NB4 (cell line): ENCODE results near the gene MEGF9.
A peak's percentile ranks its signal among the peaks of the same experiment; 100 is the strongest.

Experiments used
- MYC ChIP-seq: IDR thresholded peaks from 2 replicates; pipeline ENCODE4 v1.6.1; 2011; ENCODE audit warnings: low read depth, low read length
- POLR2A ChIP-seq: IDR thresholded peaks from 2 replicates; pipeline ENCODE4 v1.6.1; 2011; ENCODE audit warnings: mild to moderate bottlenecking; ENCODE audit not compliant: insufficient read length; ENCODE audit errors: extremely low read depth
- TF ChIP-seq, protein P1 (sequence below): IDR thresholded peaks from one replicate; pipeline ENCODE4 v1.5.1; 2012; ENCODE audit warnings: low read depth, low read length
- TF ChIP-seq, protein P2 (sequence below): IDR thresholded peaks from 2 replicates; pipeline ENCODE4 v1.6.1; 2011; ENCODE audit warnings: low read depth, low read length

DNA sequence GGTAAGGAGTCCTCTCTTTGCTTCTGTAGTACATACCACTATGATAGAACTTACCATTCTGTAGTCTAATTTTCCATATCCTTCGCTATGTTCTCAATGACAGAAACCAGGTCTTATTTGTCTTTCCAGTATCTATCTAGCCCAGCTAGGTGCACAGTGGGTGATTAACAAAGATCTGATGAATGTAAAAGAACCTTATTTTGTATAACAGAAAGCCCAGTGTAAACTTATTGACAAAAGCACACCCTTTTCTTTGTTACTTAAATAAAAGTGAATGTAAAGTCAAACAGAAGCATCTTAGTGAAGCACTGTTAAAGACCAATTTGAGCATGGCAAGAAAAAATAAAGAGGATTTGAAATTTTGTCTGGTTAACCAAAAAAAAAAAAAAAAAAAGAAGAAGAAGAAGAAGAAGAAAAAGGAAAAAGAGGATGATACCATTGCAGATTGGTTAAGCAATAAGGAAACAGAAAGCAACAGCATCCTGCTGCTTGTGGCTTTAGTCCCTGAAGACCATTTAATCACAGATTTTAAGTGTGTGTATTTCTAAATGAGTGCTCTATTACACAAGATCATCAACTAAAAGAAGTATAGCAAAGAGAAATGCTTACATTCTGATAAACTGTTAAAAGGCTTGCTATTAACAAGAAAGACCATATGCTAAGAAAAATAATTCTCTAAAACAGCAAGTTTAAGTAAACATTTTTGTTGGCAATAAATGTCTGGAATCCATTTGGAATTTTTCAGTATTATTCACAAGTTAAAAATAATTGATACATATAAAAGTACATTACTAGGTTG lies 21.2 kb downstream of the MEGF9 start:
- TF ChIP-seq, protein P1, sequence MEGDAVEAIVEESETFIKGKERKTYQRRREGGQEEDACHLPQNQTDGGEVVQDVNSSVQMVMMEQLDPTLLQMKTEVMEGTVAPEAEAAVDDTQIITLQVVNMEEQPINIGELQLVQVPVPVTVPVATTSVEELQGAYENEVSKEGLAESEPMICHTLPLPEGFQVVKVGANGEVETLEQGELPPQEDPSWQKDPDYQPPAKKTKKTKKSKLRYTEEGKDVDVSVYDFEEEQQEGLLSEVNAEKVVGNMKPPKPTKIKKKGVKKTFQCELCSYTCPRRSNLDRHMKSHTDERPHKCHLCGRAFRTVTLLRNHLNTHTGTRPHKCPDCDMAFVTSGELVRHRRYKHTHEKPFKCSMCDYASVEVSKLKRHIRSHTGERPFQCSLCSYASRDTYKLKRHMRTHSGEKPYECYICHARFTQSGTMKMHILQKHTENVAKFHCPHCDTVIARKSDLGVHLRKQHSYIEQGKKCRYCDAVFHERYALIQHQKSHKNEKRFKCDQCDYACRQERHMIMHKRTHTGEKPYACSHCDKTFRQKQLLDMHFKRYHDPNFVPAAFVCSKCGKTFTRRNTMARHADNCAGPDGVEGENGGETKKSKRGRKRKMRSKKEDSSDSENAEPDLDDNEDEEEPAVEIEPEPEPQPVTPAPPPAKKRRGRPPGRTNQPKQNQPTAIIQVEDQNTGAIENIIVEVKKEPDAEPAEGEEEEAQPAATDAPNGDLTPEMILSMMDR = no peak
- no peak for TF ChIP-seq POLR2A
- TF ChIP-seq, protein P2, sequence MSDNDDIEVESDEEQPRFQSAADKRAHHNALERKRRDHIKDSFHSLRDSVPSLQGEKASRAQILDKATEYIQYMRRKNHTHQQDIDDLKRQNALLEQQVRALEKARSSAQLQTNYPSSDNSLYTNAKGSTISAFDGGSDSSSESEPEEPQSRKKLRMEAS = 0 out of 2 replicates have a peak, but pooled peaks have one; percentile 22
- peak; percentile 56; the same call in 1 of the 2 replicates for TF ChIP-seq MYC
